GM12892 (cell line): ENCODE results near the gene CTNNA3.

ENCODE experiments used
- POLR2A ChIP-seq: IDR thresholded peaks from 2 replicates; pipeline ENCODE4 v1.6.1; 2011; ENCODE audit warnings: low read depth, low read length, control low read depth
- POLR2AphosphoS5 ChIP-seq: IDR thresholded peaks from 2 replicates; pipeline ENCODE4 v1.6.1; 2011; ENCODE audit warnings: low read depth, low read length, control low read depth
- TAF1 ChIP-seq: IDR thresholded peaks from 2 replicates; pipeline ENCODE4 v1.6.1; 2011; ENCODE audit warnings: low read depth, mild to moderate bottlenecking, control low read depth, low read length, borderline replicate concordance

DNA sequence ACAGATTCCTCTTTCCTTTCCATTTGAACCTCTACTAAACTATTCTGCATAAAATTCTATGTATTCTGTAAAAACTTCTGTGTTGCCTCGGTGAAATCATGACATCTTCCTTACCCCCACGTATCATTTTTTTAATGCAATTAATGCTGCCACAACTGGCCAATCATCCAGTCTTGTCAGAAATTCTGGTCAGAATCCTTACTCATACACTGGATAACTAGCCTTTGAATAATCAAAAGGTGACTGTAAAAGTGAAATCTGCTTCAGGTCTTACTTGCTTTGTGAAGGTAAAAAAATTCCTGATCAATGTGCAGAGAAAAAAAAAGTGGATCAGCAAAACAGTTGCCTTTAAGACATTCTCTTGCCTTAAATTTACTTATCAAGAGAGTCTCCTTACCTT, 859.2 kb downstream of the CTNNA3 start:
- TF ChIP-seq POLR2A, result no peak
- no peak for TF ChIP-seq POLR2AphosphoS5
- TF ChIP-seq TAF1, result no peak
